GM19467 (cell line): ENCODE data around the gene EDEM3.
"Not testable (repeated sequence)": the region's sequence is repeated elsewhere in the genome, so short reads cannot be mapped to it uniquely, and the experiment has no call there.

Source experiments
- ATAC-seq: cut with Tn5 transposase; IDR thresholded peaks from one replicate; pipeline ENCODE4 v1.9.1; 2021; ENCODE audit warnings: mild to moderate bottlenecking, moderate library complexity; ENCODE audit not compliant: unreplicated experiment

Gene EDEM3

GRCh38 chr1:184754476-184755225 lies at the start of gene EDEM3:
Gene EDEM3, minus strand, starts transcription at chr1:184754858. Its CDS starts 212 bp downstream, at chr1:184754646.
- ATAC-seq: peak; percentile 92

DNA sequence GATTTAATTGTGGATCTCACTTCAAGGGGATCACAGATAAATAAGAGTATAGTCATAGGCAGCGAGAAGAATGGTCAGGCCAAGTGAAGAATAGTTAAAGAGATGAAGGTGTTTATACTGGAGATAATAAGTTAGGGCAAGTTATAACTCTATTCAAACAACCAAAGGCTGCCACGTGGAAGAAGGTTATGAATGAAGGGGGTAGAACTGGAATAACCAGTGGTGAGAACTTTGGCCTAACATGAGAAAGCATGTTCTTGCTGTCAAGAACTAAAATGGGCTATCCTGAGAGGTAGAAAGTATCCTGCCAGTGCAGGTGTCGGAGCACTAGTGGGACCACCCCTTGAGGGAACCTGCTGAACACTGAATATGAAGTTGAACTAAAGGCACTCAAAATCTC lies 49.6 kb upstream of the EDEM3 start:
- no peak for ATAC-seq

GRCh38 chr1:184803180-184803492 lies 48.5 kb upstream of the EDEM3 start:
- no peak for ATAC-seq

- ATAC-seq: no peak
Observed at GRCh38 chr1:184802354-184803179, 47.9 kb upstream of the EDEM3 start.

- no peak for ATAC-seq
Observed at GRCh38 chr1:184801503-184801902, 46.8 kb upstream of the EDEM3 start.

GRCh38 chr1:184800876-184801275 lies 46.2 kb upstream of the EDEM3 start:
- ATAC-seq: no peak

- ATAC-seq: no peak
Observed at GRCh38 chr1:184793967-184794366, 39.3 kb upstream of the EDEM3 start.

DNA sequence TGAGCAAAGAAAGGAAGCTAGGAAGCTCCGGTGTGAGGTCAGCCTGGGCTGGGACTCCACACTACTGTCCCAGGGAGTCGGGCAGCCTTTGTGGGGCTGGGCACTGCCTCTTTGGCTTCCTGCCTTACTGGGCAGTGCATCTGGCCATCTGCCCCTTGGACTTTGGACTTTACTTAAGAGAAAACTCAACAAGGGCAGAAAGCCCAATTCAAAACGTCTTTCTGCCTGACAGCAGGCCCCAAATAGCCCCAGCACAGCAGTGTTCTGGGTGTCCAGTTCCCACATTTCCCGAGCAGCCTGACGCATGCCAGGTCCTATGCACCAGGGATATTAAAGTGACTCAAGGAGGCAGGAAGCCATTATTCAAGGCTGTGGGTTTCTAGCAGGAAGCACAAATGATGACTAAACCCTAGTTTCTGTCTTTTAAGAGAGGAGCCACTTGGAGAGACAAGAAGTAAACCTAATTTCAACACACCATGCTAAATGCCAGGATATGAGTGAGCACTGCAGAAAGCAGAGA lies 37.9 kb upstream of the EDEM3 start:
- no peak for ATAC-seq

DNA sequence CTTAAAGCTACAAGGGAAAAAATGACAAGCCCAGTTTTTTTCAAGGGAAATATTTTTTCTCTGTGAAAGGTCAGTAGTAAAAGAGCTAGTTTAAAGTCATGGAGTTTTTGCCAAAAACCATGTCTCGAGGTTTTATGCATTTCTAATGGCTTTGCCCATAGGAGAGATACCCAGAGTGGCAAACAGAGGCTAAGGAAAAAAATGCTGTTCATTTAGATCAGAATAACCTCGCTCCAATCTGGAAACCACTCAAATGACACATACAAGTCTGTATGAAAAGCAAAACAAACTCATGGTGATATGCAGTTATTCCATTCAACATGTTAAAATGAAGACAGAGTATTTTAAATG lies 36.9 kb upstream of the EDEM3 start:
- ATAC-seq: no peak

- no peak for ATAC-seq
Observed at GRCh38 chr1:184790642-184791549, 36.2 kb upstream of the EDEM3 start.

DNA sequence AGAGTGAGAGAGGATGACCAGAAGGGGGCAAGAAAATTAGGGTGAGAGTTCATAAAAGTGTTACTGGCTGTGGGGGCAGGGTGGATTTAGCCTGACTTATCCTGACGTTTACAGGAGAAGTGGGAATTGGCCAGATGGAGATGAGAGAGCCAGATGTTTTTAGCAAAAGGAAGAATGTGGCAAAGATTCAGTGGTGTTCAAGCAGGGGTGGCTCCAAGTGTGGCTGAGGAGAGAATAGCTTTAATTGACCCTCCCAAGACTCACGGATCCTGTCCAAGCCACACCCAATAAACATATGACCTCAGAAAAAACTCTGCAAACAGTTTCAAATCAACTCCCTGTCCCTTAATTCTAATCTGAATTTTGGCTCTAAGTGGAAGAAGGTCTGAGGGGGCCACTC lies 35.2 kb upstream of the EDEM3 start:
- ATAC-seq: no peak

- ATAC-seq: no peak
Observed at GRCh38 chr1:184788970-184789369, 34.3 kb upstream of the EDEM3 start.

DNA sequence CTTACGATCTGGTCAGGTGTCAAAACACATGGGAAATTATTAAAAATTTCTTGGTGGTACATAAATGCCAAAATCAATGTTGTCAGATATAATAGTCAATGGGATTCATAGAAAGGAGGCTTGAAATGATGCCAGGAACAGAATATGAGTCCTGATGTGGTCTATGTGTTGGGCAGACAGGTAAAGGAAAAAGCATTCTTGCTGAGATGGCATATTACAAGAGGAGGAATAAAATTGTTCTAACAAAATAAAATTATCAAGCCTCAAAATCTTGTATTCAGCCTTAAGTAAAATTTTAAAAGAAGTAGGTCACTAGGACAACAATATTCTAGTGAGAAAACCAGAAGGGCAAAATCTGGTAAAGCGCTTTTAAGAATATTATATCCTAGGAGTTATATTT lies 30.9 kb upstream of the EDEM3 start:
- ATAC-seq: no peak

- not testable (repeated sequence) for ATAC-seq
Observed at GRCh38 chr1:184783723-184784122, 29.1 kb upstream of the EDEM3 start.

GRCh38 chr1:184781941-184782340 lies 27.3 kb upstream of the EDEM3 start:
- ATAC-seq: no peak

DNA sequence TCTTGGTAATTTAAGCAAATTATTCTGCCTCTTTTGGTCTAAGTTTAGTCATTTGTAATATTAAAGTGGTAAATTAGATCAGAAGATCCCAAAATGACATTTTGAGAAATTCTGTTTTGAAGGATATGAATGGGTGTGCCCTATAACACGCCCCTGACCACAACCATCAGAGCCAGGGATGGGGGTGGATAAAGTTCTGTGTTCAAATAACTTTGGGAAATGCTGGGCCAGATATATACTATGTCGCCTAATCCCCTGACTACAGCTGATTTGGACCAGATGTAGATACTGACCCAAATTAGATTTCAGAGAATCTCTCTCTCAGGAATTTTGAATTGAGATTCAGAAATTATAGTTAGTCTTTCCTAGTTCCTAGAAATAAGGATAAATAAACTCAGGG lies 21.2 kb upstream of the EDEM3 start:
- ATAC-seq: no peak

GRCh38 chr1:184775329-184775728 lies 20.7 kb upstream of the EDEM3 start:
- ATAC-seq: no peak

GRCh38 chr1:184773762-184774320 lies 19.2 kb upstream of the EDEM3 start:
- ATAC-seq: no peak

DNA sequence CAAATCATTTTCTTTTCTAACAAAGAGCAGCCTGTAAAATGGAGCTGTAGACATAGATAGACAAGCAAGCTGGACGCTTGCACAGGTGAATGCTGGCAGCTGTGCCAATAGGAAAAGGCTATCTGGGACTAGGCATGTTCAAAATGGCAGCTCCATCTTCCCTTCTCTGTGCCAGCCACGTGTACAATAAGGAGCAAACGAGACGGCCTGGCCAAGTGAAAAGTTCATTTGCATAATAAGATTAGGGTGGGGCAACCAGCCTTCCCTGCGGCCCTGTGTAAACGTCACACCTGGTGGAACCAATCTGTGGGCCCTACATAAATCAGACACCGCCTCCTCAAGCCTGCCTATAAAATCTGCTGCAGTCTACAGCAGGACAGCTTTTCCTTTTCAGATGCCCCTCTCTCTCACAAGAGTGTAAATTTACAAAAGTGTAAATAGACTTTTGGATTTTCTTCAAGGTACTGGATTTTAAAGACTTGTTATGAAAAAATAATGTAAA lies 16.6 kb upstream of the EDEM3 start:
- ATAC-seq: no peak

GRCh38 chr1:184770181-184770979 lies 15.7 kb upstream of the EDEM3 start:
- no peak for ATAC-seq
